ENCODE measurements around the gene NDUFA1. TPM values are rescaled to one million over a fixed set of nuclear protein-coding genes. Genes with fewer than 3 reads are reported as not detected.

The NDUFA1 gene
- polyA plus RNA-seq, 1 donor from 2014 or later, result 270 TPM

DNA sequence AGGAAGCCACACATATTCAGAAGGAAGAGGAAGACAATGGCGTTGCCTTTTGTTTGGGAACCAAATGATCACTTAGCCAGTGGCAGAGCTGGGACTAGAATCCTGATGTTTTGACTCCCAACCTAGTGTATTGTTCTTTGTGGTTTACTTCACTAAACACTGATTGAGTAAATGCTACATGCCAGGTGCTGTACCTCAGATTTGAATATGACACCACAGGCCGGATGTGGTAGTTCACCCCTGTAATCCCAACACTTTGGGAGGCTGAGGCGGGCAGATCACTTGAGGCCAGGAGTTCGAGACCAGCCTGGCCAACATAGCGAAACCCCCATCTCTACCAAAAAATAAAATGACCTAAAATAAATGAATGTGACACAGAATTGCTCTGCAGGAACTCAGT, 8.4 kb downstream of the NDUFA1 start:
- H2AFZ ChIP-seq (ENCODE audit: low read depth, low read length), result no peak overlapping the region
- no peaks in the 10 kb centered on the region for H3K27me3 ChIP-seq (ENCODE audit: insufficient read depth, low read depth, low read length)
- no peaks in the 10 kb centered on the region for H3K79me2 ChIP-seq (replicated peaks; ENCODE audit: insufficient read depth, low read length)

GRCh38 chrX:119880552-119881437, 9.2 kb downstream of the NDUFA1 start:
- Histone ChIP-seq H3K9ac (ENCODE audit: low read length) (no peak overlapping the region), H3K9me3 (ENCODE audit: low read length) (no peaks in the 10 kb centered on the region), H2AFZ (ENCODE audit: low read depth, low read length) (no peak overlapping the region), H3K27me3 (ENCODE audit: insufficient read depth, low read depth, low read length) (no peaks in the 10 kb centered on the region), H3K27ac (ENCODE audit: low read length) (no peak overlapping the region), H4K20me1 (ENCODE audit: insufficient read depth) (no peaks in the 10 kb centered on the region), H3F3A (ENCODE audit: insufficient read depth, low read length, poor library complexity, severe bottlenecking) (no peaks in the 10 kb centered on the region), H3K9me2 (ENCODE audit: insufficient read depth, low read length) (no peaks in the 10 kb centered on the region), H3K36me3 (ENCODE audit: insufficient read depth, low read length) (no peaks in the 10 kb centered on the region), H3K4me2 (ENCODE audit: low read length) (no peak overlapping the region), H3K79me2 (replicated peaks; ENCODE audit: insufficient read depth, low read length) (no peaks in the 10 kb centered on the region), H3K4me3 (ENCODE audit: low read length) (no peak overlapping the region)
- TF ChIP-seq EZH2 (IDR thresholded peaks at IDR 0.05; ENCODE audit: borderline replicate concordance, insufficient read depth, low read length, poor library complexity, severe bottlenecking) (no peak), SMC3 (conservative IDR thresholded peaks at IDR 0.05; ENCODE audit: poor library complexity) (peak; percentile 71), RAD21 (conservative IDR thresholded peaks at IDR 0.05) (peak; percentile 68)
- TF ChIP-seq, protein P1, sequence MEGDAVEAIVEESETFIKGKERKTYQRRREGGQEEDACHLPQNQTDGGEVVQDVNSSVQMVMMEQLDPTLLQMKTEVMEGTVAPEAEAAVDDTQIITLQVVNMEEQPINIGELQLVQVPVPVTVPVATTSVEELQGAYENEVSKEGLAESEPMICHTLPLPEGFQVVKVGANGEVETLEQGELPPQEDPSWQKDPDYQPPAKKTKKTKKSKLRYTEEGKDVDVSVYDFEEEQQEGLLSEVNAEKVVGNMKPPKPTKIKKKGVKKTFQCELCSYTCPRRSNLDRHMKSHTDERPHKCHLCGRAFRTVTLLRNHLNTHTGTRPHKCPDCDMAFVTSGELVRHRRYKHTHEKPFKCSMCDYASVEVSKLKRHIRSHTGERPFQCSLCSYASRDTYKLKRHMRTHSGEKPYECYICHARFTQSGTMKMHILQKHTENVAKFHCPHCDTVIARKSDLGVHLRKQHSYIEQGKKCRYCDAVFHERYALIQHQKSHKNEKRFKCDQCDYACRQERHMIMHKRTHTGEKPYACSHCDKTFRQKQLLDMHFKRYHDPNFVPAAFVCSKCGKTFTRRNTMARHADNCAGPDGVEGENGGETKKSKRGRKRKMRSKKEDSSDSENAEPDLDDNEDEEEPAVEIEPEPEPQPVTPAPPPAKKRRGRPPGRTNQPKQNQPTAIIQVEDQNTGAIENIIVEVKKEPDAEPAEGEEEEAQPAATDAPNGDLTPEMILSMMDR (IDR thresholded peaks at IDR 0.05; ENCODE audit: poor library complexity, severe bottlenecking), result peak; percentile 73

More for the DNA sequence above, 8.4 kb downstream of the NDUFA1 start:
- Histone ChIP-seq H3K9me2 (ENCODE audit: insufficient read depth, low read length) (no peaks in the 10 kb centered on the region), H3K4me3 (ENCODE audit: low read length) (no peak overlapping the region), H3K9ac (ENCODE audit: low read length) (no peak overlapping the region), H4K20me1 (ENCODE audit: insufficient read depth) (no peaks in the 10 kb centered on the region), H3F3A (ENCODE audit: insufficient read depth, low read length, poor library complexity, severe bottlenecking) (no peaks in the 10 kb centered on the region), H3K27ac (ENCODE audit: low read length) (no peak overlapping the region), H3K4me2 (ENCODE audit: low read length) (no peak overlapping the region), H3K9me3 (ENCODE audit: low read length) (no peaks in the 10 kb centered on the region), H3K36me3 (ENCODE audit: insufficient read depth, low read length) (no peaks in the 10 kb centered on the region)
- TF ChIP-seq, protein P1 (IDR thresholded peaks at IDR 0.05; ENCODE audit: poor library complexity, severe bottlenecking), result no peak
- TF ChIP-seq, protein P2, sequence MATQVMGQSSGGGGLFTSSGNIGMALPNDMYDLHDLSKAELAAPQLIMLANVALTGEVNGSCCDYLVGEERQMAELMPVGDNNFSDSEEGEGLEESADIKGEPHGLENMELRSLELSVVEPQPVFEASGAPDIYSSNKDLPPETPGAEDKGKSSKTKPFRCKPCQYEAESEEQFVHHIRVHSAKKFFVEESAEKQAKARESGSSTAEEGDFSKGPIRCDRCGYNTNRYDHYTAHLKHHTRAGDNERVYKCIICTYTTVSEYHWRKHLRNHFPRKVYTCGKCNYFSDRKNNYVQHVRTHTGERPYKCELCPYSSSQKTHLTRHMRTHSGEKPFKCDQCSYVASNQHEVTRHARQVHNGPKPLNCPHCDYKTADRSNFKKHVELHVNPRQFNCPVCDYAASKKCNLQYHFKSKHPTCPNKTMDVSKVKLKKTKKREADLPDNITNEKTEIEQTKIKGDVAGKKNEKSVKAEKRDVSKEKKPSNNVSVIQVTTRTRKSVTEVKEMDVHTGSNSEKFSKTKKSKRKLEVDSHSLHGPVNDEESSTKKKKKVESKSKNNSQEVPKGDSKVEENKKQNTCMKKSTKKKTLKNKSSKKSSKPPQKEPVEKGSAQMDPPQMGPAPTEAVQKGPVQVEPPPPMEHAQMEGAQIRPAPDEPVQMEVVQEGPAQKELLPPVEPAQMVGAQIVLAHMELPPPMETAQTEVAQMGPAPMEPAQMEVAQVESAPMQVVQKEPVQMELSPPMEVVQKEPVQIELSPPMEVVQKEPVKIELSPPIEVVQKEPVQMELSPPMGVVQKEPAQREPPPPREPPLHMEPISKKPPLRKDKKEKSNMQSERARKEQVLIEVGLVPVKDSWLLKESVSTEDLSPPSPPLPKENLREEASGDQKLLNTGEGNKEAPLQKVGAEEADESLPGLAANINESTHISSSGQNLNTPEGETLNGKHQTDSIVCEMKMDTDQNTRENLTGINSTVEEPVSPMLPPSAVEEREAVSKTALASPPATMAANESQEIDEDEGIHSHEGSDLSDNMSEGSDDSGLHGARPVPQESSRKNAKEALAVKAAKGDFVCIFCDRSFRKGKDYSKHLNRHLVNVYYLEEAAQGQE (IDR thresholded peaks at IDR 0.05; ENCODE audit: borderline replicate concordance), result no peak
- TF ChIP-seq EP300 (conservative IDR thresholded peaks at IDR 0.05; ENCODE audit: poor library complexity, severe bottlenecking) (no peak), SMC3 (conservative IDR thresholded peaks at IDR 0.05; ENCODE audit: poor library complexity) (no peak), RAD21 (conservative IDR thresholded peaks at IDR 0.05) (no peak), TAF1 (IDR thresholded peaks at IDR 0.05; ENCODE audit: low read depth) (no peak), EZH2 (IDR thresholded peaks at IDR 0.05; ENCODE audit: borderline replicate concordance, insufficient read depth, low read length, poor library complexity, severe bottlenecking) (no peak), MXI1 (conservative IDR thresholded peaks at IDR 0.05; ENCODE audit: poor library complexity, severe bottlenecking) (no peak), POLR2AphosphoS5 (IDR thresholded peaks at IDR 0.05) (no peak)

All from neural cell (in vitro differentiated cells).